HG02938 (cell line): ENCODE measurements around the gene MORC1.

Experiments used
- ATAC-seq: cut with Tn5 transposase; IDR thresholded peaks from one replicate; pipeline ENCODE4 v1.9.1; 2021; ENCODE audit warnings: mild to moderate bottlenecking, moderate library complexity; ENCODE audit not compliant: unreplicated experiment

MORC1 gene

DNA sequence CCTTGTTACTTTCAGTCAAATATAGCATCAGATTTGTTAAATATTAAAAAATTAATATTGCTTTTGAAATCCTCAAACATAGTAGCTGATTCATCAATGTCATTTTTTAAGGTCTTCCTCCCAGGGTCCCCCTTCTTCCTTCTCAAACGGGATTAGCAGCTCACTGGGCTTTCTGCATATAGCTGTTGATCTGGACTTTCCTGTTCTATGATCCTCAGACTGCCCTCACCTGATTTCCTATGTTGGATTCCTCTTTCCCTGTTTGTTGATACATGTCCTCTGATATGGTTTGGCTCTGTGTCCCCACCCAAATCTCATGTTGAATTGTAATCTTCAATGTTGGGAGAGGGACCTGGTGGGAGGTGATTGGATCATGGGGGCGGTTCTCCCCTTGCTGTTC lies 170.1 kb downstream of the MORC1 start:
- ATAC-seq = no peak

DNA sequence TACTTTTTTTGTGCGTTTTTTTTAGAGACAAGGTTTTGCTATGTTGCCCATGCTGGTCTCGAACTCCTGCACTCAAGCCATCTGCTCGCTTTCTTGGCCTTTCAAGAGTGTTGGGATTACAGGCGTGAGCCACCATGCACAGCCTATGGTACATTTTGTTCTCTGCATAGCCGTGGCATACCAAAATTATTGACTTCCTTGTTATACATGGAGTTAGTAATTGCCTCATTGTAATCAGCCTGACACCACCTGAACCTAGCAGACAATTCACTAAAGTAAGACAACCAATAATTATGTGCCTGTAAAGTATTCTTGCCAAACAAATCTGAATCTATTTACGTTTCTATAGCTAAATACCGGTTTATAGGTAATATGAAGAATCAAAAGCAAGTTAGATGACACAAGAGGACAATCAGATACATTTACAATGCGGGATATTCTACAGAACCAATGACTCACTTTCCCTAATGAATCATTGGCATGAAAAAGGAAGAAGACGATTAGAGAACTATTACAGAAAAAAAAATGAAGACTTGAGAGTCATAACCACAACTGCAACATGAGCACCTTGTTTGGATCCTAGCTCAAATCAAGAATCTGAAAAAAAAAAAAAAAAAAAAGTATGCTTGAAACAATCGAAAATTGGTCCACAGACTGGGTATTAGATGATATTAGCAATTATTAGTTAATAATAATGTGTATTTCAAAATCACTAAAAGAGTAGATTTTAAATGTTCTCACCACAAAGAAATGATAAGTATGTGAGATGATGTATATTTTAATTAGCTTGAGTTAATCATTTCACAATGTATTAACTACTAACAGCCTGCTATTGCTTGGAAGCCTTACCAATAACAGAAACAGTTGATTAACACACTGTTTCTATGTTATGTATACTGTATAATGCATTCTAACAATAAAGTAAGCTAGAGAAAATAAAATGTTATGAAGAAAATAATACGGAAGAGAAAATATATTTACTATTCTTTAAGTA lies 171.3 kb downstream of the MORC1 start:
- no peak for ATAC-seq

DNA sequence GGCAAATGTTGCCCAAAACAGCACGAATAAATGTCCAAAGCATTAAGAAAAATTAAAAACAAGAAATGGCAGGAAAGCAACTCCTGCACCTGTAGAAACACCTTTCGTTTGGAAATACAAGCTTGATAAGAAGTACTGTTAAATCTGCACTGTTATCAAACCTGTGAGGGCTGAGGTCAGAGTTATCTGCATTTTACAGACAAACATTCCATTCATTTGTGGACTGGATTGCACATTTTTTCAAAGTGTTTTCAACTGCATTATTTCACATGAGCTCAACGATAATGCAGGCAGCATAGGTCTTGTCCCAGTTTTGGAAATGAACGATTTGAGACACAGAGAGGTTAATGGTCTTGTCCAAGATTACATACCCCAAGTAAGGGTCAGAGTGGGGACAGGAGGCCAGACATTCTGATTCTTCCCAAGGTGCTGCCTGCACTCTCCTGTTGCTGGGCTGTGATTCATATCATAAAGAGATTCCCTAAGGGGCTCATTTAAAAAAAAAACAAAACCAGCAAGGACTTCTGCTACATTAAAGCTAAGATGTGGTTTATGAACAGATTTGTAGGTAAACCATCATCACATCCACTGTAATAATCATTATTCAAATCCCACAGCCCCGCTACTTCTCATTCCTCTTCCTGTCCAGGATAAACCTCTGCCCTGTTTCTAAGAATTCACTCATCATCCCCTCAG lies 177.2 kb downstream of the MORC1 start:
- no peak for ATAC-seq

DNA sequence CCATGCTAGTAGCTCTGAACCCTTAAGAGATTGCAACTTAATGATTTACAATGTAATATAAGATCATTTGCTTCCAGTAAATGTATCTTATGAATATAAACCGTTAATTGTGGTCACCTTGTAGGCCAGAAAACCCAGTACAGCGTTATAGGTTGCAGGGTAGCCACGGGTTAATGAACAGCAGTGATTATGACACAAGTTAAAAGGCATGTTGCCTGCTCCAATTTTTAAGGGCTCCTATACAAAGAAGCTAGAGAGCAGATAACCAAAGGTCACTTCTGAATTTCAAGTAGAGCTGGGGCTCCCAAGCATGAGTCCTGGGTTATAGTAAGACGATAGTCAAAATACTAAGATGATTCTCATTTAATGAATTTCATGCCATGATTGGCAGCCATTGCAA lies 177.8 kb downstream of the MORC1 start:
- no peak for ATAC-seq

DNA sequence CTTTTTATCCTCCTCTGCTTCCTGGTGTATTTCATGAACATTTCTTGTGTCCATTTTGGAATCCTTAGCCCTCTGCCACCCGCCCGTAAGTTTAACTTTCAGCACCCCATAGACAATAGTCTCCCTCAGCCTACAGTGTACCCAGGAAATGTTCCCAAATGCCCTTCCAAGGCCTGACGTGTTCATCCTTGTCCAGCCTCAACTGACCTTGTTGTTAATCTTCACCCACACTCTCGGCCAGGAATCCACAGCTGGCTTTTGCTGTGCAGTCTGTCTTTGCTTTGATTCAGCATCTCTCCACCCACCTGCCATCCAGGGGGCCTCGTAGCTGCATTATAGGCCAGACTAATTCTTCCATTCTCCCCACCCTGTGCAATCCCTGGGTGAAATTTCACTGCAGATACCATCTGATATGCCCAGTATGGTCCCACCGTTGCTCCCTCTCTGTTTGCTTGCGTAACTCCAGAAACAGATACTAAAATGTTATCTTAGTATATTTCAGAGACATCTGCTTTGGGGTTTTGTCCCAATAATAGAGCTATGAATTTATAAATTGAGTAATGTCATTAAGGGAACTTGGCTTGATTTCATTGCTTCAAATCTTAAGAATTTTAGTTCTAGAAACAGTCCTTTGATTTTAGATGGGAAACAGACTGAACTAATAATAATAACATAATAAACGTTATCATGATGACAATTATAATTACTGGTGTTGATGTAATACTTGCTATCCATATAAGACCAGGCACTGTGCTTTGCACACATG lies 180.8 kb downstream of the MORC1 start:
- no peak for ATAC-seq

DNA sequence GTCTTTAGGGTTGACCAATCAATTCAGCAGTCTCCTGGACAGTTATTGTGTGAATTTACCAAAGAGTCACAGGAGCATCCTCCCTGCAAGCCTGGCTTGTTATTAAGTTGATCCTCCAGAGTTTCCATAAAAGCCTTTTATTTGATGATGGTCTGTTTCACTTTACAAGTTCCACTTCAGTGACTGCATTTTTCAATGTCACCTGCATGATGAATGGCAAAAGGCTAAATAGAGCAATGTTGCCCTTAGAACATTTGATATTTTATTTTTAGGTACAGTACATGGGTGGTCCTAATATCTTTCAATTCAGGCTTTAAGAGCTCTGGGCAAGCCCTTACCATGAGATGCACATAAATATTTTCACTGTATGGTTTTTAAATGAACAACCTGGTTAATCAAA lies 186.9 kb downstream of the MORC1 start:
- ATAC-seq = no peak

DNA sequence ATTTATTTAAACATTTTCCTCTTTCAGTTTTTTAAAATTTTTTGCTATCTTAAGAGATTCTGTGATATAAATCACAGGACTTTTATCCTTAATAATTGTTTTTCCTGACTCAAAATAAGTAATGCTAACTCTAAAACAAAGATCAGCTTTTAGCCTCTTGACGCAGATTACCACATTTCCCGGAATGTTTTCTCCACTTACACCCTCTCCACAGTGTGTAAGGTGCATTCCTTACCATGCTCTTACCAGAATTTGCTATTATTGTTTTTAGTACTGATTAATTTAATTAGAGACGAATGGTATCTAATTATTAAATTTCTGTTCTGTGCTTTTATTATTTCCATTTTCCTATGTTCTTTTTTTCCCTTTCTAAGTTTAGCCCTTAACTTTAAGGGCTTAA lies 199.1 kb downstream of the MORC1 start:
- no peak for ATAC-seq

DNA sequence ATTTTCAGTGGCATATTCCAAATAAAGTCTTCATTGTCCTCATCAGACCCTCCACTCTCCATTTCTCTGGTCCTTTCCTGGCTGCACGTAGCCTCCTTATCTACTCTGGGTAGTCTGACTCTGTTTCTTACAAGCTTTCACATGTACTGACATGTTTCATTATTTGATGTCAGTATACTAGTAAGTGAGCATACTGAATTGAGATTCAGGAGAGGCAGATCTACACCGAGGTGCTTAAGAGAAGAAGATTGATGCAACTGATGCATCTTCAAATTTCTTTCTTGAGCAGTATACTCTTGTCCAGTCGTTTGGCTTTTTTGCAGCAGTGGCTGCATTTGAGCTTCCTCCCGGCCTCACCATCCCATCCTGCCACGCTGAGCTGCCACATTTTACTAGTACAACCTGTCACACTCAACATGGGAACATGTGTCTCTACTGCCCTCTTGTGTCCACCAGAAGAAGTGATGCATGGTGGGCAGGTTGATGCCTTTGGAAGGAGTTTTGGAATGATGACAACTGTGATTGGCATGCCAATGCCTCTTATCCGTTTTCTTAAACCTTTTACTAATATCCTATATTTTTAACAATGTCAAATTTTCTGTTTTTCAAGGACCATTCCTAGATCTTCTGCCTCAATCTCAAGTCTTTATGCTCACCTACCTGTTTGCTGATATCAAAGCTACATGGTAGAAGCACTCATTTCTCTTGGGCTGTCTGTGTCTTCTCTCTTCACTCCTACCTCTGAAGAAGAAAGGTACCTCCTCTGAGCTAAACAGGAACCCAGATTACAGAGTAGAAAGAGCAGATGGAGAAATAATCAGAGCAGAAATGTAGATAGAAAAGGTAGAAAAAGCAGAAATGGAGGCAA lies 202.9 kb downstream of the MORC1 start:
- peak; percentile 96 for ATAC-seq

DNA sequence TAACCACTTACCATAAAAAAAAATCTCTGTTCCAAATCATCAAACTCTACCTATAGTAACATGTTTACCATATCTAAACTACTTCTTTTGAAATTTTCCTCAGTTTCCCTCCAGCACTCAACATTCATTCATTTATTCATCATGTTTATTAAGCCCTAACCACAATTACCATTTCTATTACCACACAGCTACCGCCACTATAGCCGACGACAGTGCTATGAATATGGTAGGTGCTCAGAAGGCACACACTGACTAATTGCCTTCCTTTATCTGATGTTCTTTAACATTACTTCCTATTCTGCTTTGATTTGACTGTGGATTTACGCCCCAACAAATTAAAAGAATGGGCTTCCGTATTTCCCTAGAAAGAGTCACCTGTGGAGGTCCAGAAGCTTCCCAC lies 208.1 kb downstream of the MORC1 start:
- no peak for ATAC-seq
